ENCODE data around the gene BTBD19. TPM values are rescaled to one million over a fixed set of nuclear protein-coding genes. Genes with fewer than 3 reads are reported as not detected.
A peak's percentile ranks its signal among the peaks of the same experiment; 100 is the strongest.

The BTBD19 gene
- total and polyA plus RNA-seq, 9 of the 15 experiments (the other 6 are each of a cell fraction or from before 2014, with no cell fraction given), result 0.22 to 2.0 (median 0.95) TPM

GRCh38 chr1:44819196-44819607 lies 10.9 kb downstream of the BTBD19 start (continued):
- TF ChIP-seq TAF15 (IDR thresholded peaks at IDR 0.05; ENCODE audit: low read depth, low read length), result no peak
- TF ChIP-seq NR2C1 (IDR thresholded peaks at IDR 0.05), result no peak
- no peak for TF ChIP-seq NR2C1 (tag; IDR thresholded peaks at IDR 0.05)
- TF ChIP-seq MBD1 (CRISPR knock-in tag; IDR thresholded peaks at IDR 0.05), result peak; percentile 46; the same call in 1 of the 2 replicates
- peak in 1 of 2 experiments; percentile 58; a peak in 2 of 4 replicates for TF ChIP-seq TBL1XR1 (IDR thresholded peaks at IDR 0.05; ENCODE audit: low read length in 2 of 2)
- peak; percentile 86; the same call in 1 of the 2 replicates for TF ChIP-seq STAT6 (CRISPR knock-in tag; IDR thresholded peaks at IDR 0.05)
- peak; percentile 67; the same call in 1 of the 2 replicates for TF ChIP-seq ZBTB40 (IDR thresholded peaks at IDR 0.05)
- no peak for TF ChIP-seq ZBTB40 (CRISPR knock-in tag; IDR thresholded peaks at IDR 0.05)
- peak; percentile 8; the same call in 1 of the 2 replicates for TF ChIP-seq TGIF2 (CRISPR knock-in tag; IDR thresholded peaks at IDR 0.05)
- TF ChIP-seq CBX5 (IDR thresholded peaks at IDR 0.05; ENCODE audit: borderline replicate concordance, low read depth), result peak; percentile 16; the same call in 1 of the 2 replicates
- peak; percentile 84 for TF ChIP-seq GATA2 (CRISPR knock-in tag; IDR thresholded peaks at IDR 0.05)
- no peak for TF ChIP-seq FOXA1 (IDR thresholded peaks at IDR 0.05; ENCODE audit: borderline replicate concordance)
- peak in 1 of 2 experiments; percentile 97; a peak in 2 of 4 replicates for TF ChIP-seq NONO (IDR thresholded peaks at IDR 0.05; ENCODE audit: low read depth in 2 of 2, low read length in 1 of 2)

Measured in K562 (cell line).